HS-27A (cell line): ENCODE data around the gene UNC5C.

ENCODE experiments used
- DNase-seq: peaks from one replicate; pipeline ENCODE4 v3.0.0-alpha.2; 2012; ENCODE audit warnings: low read depth, missing footprints

Gene UNC5C

DNA sequence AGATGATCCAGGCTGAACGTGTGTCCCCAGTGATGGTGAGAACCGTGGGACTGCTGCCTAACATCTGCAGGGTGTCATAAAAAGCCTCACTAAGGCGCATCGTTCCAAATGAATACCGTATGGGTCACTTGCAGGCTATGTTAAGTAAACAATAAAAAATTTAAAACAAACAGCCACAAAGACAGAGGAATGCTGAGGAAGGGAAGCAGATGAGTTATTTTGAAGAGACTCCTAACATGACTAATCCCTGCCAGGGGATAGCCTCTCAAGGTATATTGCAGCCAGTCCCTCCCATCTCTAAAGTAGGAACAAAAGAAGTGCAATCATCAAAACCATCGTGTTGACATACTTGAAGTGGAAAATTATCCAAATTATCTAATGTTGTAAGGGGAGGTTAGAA is 83.8 kb downstream of the UNC5C start:
- no peak for DNase-seq

DNA sequence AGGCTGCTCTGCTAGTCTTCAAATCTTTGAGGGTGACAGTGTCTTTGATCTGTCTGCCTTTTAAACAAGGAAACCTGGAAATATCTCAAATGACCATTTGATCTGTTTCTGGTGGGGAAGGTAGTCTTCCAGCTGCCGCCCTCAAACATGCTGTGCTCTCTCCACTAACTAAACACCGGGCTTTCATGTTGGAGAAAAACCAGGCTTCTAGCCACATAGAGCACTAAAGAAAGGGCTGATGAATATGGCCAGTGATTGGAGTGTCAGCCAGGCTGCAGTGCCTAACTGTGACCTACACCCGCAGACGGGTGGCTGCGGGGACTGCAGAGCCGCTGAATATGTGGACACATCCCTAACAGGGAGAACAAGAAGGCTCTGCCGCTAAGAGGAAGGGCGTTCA is 85.9 kb downstream of the UNC5C start:
- DNase-seq, result no peak

DNA sequence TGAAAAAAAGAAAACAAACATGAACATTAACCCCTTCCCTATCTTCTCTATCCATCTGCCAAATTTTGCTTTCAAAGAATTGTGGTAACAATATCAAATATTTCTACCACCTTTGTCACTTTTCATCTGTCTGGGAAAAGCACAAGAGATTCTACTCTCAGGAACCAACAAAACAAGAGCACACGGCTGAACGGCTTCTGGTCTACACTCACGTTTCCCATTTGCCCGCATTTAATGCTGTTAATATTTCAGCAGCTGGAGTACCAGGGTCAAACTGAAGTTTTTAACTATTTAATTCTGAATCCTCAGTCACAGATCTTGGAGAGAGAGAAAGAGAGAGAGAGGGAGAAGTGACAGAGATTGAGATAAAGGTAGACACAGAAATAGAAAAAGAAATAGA is 91.4 kb downstream of the UNC5C start:
- no peak for DNase-seq

DNA sequence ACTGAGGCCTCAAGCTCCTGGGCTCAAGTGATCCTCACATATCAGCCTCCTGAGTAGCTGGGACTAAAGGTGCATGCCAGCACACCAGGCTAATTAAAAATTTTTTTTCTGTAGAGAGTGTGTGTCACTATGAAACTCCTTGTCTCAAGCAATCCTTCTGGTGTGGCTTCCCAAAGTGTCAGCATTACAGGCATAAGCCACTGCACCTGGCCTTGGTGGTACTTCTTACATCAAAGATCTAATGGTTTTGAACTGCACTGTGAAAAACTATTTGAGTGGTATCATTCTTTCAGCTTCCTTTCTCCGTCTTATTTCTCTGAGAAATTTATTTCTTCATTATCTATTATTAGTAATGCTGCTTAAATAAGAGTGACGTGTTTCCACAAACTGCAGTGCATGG is 98.5 kb downstream of the UNC5C start:
- DNase-seq, result no peak

DNA sequence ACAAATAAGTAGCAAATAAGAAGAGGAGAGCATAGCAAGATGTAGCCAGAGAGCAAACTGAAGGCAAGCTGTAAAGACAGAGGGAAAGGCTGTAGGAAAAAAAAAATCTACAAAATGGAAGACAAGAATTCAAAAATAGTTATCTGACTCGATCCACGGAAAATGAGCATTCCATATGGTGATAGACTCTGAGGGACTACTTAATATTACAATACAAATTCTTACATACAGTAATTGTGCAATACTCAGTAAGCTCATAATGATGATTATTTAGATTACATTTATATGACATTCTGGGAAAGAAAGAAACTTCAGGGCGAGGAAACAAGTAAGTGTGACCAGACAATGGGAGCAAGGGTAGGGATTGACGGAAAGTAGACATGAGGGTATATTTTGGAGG is 102.6 kb downstream of the UNC5C start:
- DNase-seq, result no peak

DNA sequence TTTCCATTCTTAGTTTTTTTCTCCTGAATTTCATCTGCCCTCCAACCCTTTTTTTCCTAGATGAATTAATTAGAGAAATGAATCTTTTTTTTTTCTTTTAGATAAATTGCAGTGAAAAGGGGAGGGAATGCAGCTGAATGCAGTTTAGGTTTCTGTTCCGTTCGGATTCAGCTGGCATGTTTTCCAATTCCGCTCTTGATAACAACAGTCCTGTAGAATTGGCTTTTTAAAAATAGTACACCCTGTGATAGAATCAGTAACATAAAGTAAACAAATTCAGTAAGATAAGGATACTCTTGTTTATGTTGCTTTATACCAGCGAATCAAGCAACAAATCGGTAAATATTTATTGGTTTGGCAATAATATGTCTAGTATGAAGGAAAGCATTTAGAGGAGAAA is 103.5 kb downstream of the UNC5C start:
- DNase-seq, result no peak

DNA sequence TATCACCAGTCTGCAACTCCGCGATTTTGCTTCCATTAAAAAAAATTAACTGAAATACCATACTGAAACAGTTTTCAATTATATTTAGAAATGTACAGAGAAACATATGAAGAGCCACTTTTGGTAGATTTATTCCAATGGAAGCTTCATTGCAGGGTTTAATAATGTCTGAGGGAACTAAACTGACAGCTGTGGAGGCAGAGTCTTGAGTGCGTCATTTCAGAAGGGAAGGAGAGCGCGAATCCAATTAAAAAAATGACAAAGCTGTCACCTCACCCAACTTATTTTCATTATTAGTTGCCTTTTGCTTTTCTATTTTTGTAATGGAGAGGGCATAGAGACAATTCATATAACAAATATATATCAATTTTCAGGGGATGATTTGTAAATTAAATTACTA is 104.0 kb downstream of the UNC5C start:
- DNase-seq, result no peak

DNA sequence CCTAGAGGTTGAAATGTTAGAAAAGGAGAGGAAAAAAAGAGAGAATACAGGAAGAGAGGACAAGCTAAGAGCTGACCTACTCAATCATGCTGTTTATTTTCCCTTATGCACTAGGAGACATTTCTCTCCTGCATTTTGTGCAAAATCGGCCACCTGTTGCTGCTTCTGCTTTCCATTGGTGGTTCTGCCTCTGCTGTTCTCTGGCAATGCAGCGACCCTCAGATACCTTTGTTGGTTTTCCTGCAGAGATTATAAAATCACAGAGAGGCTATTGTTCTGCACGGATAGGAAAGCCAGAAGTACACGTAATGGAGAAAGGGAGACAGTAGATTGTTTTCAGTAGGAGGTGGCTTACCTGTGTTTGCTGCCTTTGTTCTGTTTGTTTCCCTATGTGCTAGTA is 108.9 kb downstream of the UNC5C start:
- DNase-seq, result no peak

DNA sequence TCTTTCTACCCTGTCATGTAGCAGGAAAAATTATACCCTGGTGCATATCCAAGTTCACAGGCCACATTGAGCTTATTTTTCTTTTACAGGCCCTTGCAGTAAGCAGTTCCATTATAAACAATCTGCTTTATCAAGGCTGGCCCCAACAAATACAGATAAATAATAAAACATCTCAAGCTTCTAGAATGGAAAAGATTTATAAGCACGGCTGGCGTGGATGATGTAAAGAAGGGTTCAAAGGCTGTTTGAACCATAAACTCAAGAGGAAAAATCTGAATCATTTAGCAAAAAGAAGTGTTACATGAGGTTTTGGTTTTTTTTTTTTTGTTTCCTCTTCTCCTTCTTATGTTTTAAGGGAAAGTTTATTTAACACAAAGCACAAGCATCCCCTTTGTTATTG is 109.7 kb downstream of the UNC5C start:
- no peak for DNase-seq

DNA sequence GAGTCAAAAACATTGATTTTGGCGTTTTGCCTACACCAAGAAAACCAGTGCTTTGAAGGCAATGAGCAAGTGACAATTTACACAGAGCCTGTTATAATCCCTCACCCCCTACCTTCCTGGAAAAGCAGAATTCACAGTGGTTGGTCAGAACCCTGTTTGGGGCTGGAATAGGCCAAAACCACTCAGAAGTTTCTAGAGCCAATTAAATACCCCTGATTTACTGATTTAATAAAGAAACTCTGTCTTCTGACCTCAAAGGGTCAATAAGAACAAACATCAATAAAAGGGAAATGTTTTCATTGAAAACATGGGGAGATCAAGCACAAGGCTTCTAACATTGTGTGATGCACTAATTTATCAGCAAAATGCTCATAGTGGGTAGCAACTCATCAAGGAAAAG is 116.3 kb downstream of the UNC5C start:
- no peak for DNase-seq

DNA sequence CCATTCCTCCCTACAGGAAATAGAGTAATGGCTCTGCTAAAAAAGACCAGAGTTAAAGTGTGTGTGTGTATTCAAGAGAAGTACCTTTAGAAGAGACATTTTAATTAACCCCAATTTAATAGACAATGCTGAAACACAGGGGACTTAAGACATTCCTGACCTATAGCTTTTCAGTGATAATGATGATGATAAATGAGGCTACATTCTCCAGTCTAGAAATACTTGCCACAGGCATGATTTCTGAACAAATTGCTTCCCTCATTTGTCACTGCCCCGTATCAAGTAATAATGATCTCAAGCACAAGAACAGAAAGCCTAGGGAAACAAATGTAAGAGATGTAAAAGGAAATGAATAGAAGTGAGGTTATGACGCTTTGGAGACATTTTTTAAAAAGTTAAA is 117.1 kb downstream of the UNC5C start:
- no peak for DNase-seq

DNA sequence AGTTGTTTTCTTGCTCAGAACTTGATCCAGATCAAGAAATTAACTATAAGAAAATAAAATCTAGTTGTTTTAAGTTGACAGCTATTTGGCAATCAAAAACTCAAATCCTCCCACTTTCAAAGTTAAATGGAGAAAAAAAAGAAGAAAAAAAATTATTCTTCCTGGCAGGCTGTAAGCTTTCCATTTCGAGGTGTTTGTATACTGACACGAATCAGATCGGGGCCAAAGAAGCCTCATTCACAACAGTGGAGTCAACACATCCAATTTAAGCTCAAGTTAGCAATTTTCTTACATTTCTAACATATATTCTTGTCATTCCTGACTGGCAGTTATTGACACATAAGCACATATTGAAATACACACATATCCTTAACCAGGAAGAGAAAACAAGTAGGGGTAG is 119.4 kb downstream of the UNC5C start:
- no peak for DNase-seq

DNA sequence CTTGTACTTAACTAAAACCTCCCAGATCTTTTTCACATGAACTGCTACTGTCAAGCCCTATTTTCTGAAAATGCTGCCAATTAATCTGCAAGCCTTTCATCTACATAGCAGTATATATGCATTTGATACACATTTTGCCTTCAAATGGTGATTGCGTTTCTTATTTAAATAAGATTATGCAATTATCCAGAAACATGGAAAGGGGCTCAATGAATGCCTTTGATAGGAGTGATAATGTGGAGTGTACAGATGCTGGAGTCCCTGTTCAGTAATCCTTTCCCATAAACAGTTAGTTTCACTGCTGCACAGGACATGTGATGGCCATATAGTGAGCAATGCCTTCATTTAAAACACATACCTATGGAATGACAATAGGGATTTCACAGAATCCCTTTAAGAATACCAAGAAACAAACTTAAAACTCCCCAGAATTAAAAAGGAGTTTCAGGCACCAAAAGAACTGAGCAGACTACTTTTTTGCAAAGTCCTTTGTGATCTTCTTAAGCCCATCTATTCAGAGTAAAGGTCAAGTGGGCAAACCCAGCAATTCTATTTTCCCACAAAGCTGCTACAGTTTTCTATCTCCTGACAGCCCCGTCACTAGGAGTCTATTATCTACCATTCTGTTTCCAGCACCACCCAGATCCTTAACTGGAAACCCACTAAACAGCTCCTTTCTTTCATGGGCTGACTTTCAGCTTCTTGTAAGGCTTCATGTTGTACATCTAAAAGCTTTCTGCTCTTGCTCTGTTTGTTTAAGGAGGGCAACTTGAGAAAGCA is 120.3 kb downstream of the UNC5C start:
- no peak for DNase-seq

DNA sequence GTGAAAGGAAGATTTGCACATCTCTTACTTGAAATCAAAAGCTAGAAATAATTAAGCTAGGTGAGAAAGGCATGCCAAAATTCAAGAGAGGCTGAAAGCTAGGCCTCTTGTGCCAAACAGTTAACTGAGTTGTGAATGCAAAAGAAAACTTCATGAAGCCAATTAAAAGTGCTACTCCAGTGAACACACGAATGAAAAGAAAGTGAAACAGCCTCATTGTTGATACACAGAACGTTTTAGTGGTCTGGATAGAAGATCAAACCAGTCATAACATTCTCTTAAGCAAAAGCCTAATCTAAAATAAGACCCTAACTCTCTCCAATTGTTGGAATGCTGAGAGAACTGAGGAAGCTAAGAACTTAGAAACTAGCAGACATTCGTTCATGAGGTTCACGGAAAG is 122.3 kb downstream of the UNC5C start:
- no peak for DNase-seq

DNA sequence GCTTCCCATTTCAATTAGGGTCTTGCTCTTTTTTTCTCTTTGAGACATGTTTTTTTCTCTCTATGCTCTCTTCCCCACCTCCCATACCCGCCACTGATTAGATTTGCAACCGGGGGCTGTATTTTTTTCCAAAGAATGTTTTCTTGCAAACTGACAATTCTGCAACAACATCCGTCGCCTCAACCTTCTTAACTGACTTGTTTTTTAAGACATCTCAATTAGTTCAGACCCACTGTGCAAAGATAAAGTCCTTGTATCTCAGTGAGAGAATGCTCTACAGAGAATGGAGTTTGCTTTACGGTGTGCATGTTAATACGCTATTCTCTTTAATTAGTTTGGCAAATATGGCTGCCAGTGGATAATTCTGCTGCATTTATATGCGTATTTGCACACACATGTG is 126.3 kb downstream of the UNC5C start:
- no peak for DNase-seq

DNA sequence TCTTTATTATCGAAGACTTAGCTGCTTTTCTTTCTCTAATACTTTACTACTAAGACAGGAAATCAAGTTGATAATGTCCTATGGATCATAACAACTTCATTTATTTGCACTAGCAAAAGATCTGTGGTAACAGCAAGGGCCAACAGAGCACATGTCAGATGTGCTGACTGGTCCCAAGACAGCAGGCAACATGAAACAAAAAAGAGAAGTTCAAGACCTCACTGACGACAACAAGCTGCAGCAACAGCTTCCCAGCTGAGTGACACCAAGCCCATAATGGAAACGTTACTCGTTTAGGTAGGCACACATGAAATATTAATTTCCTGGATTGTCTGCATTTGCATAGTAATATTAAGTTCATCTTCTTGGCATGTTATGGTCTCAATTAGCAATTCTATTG is 126.9 kb downstream of the UNC5C start:
- no peak for DNase-seq

DNA sequence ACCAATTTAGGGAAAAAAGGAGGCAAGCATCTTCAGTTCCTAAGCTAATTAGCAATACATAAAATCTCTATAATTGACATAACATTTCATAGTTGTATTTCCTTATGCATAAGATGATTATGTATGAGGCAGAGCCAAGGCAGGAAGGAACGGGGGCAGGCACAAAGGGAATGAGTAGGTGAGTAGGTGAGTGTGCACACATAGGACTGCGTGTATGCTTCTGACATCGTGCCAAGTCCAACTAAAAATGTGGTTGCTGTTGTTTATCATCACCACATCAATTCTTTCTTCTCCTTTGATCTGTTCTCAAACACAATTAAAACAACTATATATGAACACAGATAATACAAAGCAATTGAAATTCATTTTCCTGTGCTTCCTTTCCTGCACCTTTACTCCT is 131.2 kb downstream of the UNC5C start:
- DNase-seq, result no peak

DNA sequence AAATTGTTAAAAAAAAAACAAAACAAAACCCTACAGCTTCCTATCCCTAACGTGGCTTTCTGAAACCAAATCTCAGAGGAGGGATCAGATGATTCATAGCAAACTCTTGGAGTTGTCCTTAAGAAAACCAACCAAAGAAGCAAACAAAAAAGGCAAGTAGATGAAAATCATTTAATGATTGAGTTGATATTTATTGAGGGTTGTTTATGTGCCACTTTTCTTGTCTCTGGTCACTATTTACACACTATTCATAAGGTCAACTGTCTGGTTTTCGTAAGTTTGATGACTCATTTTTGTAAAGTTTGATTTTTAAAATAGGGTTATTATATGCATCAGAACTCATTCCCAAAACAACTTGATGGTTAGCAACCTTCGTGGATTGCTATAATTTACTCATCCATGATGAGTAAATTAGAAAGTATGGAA is 133.4 kb downstream of the UNC5C start:
- DNase-seq, result no peak

DNA sequence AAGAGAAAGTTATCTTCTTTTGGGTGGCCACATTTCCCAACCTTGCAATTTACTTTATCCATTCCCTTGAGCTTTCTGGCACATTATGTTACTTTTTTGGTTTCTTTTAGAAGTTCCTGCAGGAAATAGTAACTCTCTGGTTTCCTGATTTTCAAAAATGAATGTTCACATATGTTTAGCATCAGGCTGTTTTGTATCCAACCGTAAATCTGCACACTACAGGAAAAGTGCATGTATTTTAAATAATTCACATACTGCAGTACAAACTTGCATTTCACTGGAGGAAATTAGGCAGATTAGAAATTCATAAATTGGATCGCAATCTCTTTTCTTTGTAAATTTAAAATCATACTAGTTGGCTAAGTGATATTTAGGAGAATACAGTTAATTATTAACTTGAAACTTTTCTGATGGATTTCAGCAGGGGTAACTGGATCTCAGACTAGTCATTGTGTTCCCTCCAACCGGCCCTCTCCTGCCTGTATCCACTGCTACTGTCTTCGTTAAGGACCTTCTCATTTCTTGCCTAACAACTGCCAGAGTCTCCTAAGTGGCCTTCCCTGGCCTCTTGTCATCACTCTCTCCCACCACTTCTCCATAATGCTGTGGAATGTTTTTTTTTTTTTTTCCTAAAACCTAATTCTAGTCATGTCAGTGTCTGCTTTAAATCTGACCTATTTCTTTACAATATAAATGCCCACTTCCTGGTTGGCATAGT is 137.2 kb downstream of the UNC5C start:
- no peak for DNase-seq

DNA sequence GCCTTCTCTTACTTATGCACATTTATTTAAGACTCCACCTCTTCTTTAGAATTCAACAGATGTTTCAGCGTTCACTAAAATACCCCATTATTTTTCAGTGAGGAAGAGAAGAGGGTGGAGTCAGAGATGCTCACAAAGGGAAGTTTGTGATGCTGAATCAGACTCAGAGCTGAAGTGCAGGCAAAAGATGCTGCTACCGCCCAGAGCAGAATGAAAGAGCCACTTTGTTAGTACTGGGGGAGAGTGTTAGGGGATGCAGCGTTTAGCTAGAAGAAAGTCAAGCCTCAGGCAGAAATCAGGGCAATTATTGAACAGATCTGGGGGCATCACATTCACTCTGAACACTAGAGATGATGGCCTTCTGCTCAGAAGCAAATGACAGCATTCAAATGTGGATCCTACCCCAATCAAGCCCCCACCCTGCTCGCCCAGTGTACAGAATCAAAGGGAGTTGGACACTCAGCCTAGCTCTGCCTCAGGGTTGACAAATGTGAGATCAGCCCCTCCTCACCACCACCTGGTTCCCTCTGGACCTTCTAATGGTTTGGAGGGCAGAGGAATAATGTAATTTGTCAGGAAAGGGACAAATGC is 138.3 kb downstream of the UNC5C start:
- no peak for DNase-seq

DNA sequence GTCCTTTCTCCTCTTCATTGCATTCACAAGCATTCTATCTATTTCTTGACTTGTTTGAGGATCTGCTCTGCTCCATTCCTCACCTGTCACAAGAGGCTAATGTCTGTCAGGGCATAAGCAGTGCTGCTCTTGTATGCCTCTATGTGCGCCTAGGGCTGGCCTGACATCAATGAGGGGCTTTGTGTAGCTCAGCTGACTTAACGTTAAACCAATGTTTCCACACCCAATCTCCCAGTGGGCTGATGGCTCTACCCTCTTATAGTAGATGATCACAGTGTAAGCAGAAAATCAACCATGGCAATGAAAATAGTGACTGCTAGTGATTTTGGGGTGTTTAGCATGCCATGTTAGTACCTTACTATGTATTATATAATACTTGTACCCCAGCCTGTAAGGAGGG is 139.0 kb downstream of the UNC5C start:
- no peak for DNase-seq

DNA sequence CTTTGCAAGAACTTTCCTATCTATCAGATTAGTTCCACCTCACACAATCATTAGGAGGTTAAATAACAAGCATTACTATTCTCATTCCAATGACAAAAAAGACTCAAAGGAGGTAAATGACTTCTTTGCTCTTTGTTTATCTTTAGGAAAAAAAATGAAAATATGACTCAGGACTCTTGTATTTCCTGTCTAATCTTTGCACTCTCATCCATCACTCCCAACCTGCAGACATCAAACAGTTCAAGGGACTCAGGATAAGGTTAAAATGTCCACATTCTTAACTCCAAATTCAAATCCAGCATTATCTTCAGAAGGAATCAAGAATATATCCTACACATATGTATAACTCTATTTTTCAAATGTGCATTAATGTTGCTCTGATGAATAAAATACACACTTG is 139.6 kb downstream of the UNC5C start:
- no peak for DNase-seq

DNA sequence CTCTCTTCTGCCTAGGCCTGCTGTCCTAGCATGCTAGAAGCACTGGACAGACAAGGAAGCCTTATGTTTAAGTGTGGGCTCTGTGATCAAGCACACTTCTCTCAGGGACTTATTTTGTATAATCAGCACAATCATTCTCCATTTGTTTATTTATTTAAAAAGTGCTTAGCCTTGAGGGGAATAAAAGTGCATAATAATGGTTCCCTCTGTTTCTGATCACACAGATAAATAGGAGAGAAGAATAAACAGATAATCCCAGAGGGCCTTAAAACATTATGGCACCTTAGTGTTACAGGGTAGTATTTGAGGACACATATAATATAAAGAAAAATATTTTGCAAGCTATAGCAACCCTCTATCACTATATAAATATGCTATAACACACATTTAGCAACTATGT is 146.5 kb downstream of the UNC5C start:
- DNase-seq, result no peak

DNA sequence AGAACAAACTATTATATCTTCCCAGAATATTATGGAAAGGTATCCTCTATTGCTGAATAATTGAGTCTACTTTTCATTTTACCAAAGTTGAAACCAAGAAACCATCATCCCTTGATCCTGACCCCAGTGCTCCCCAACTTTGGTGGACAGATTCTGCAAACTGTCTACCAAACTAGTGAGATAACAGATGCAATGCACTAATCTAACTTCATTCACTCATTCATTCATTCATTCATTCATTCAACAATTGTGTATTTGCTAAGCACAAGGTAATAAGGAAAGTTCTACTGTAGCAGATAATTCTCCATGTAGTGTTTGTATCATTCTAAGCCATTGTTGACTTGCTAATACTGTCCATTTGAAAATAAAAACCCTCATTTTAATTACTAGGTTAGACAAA is 150.6 kb downstream of the UNC5C start:
- DNase-seq, result no peak
